Heart left ventricle (tissue), 16 donors: ENCODE data around the gene ABCD1. TPM values are rescaled to one million over a fixed set of nuclear protein-coding genes. Genes with fewer than 3 reads are reported as not detected.
A peak's percentile ranks its signal among the peaks of the same experiment; 100 is the strongest.
"Not testable (repeated sequence)": the region's sequence is repeated elsewhere in the genome, so short reads cannot be mapped to it uniquely, and the experiment has no call there.

ENCODE experiments used
- ATAC-seq, 4 donors: fragments of 200-7000 bp; cut with Tn5 transposase; one replicate each; pipeline ENCODE4 v1.9.1; 2020 to 2022; ENCODE audit warnings: moderate library complexity in 4 of 4, mild to moderate bottlenecking in 3 of 4, moderate number of reproducible peaks in 1 of 4
- DNase-seq, 5 donors: peaks; one replicate each; pipeline ENCODE4 v3.0.0-alpha.2; 2020
- H3K27ac ChIP-seq, 12 donors: fragments of 200-600 bp; sonication (generic) in 4 of 12; one replicate each; pipeline versions ENCODE4 v1.5.0 to v1.8.0; 2016 to 2022; ENCODE audit warnings: mild to moderate bottlenecking in 2 of 12
- H3K27me3 ChIP-seq, 9 donors: fragments of 200-600 bp; sonication (generic) in 2 of 9; one replicate each; pipeline versions ENCODE4 v1.5.1 to v1.8.0; 2016 to 2022; ENCODE audit warnings: mild to moderate bottlenecking in 3 of 9
- H3K36me3 ChIP-seq, 9 donors: fragments of 200-600 bp; sonication (generic) in 2 of 9; one replicate each; pipeline versions ENCODE4 v1.5.0 to v1.8.0; 2018 to 2022; ENCODE audit warnings: mild to moderate bottlenecking in 2 of 9
- H3K4me1 ChIP-seq, 12 donors: fragments of 200-600 bp; sonication (generic) in 4 of 12; one replicate each; pipeline versions ENCODE4 v1.5.0 to v1.8.0; 2016 to 2022; ENCODE audit warnings: mild to moderate bottlenecking in 3 of 12
- H3K4me3 ChIP-seq, 12 donors: fragments of 200-600 bp; sonication (generic) in 4 of 12; one replicate each; pipeline versions ENCODE4 v1.5.0 to v1.8.0; 2017 to 2022; ENCODE audit warnings: mild to moderate bottlenecking in 9 of 12, moderate library complexity in 4 of 12
- H3K9me3 ChIP-seq, 12 donors: fragments of 200-600 bp; sonication (generic) in 4 of 12; one replicate each; pipeline versions ENCODE4 v1.5.0 to v1.8.0; 2016 to 2022; ENCODE audit warnings: mild to moderate bottlenecking in 1 of 12
- CTCF ChIP-seq, 12 donors: fragments of 200-600 bp; sonication (generic) in 4 of 12; IDR thresholded peaks; one replicate each; pipeline versions ENCODE4 v1.5.0 to v1.8.0; 2018 to 2022; ENCODE audit warnings: antibody characterized with exemption in 12 of 12, mild to moderate bottlenecking in 5 of 12
- POLR2A ChIP-seq, 2 donors: fragments of 450-650 bp; IDR thresholded peaks; one replicate each; pipeline ENCODE4 v1.6.1; 2017; ENCODE audit warnings: antibody characterized with exemption in 2 of 2, mild to moderate bottlenecking in 2 of 2, moderate library complexity in 2 of 2
- whole genome bisulfite sequencing, 4 donors: extraction: QIAGEN DNeasy Blood & Tissue Kit in 2 of 4; methylation state at CpG; one replicate each; pipeline versions ENCODE4 v1.1.5 to v1.1.7; 2013 to 2018; 5-methylcytosine and 5-hydroxymethylcytosine counted together
- intact Hi-C, 10 donors: fragments of 100-400 bp; cut with DNase I; formaldehyde crosslinking; loops; one replicate each; pipeline versions ENCODE4 v1.11.1 to v1.14.2; 2022
- polyA plus RNA-seq, 2 donors: library from polyadenylated mRNA; stranded (reverse); fragments of 200-250 nt; gene quantifications; one replicate each; pipeline ENCODE4 v1.2.3, GENCODE V29; 2013
- total RNA-seq, 9 donors: library from RNA; depleted of rRNA in 2 of 9; stranded (reverse); fragments of >200 nt in 2 of 9; fragmentation: NEBNext Ultra II Directional in 3 of 9; extraction: Animal tissue kit (Norgen Biotek cat#: 25700) in 3 of 9; gene quantifications; one replicate each; pipeline versions ENCODE4 v1.1.0 to v1.2.4, GENCODE V29; 2016 to 2023
- donor health status: ischemic (EF 13 %, LVEDD 7.1; RV severe dilation, severe dysfunction).
- donor health status: healthy with polysubstance abuse.
- donor health status: DM: no; HTN: yes; CAD: no.
- donor health status: DM: no; HTN: no; CAD: no.
- donor health status: ischemic (EF 25% LVEDD 6.9; RV normal size, moderate dysfunction).
- donor health status: ischemic (EF 25% LVEDD 5.7; RV mildly dilated, moderate dysfunction).
- donor health status: healthy.
- donor health status: DM: yes; HTN: yes; CAD: no.
- donor health status: ischemic (EF 35%, LVEDD 5.7; RV mildly dilated, moderate dysfunction).
- donor health status: nonischemic (EF 11% LVEDD 7.7; RV severe dilation, severe dysfunction).
- donor health status: DM: yes; HTN: yes; CAD: no.
- donor health status: PGD.
- donor health status: ischemic (EF 29% LVEDD 5.4; RV normal size, mild dysfunction).
- donor health status: nonischemic (EF 23%, LVEDD 6.1; RV moderate dilation, normal function).

Gene ABCD1
- total and polyA plus RNA-seq, 11 donors, result 12.9 to 25.6 (median 15.6) TPM

- Histone ChIP-seq H3K4me3 (no peak overlapping the region), H3K4me1 (peaks cover 0 to 6% (median 0%) of the 10 kb centered on the region in 12 donors), H3K36me3 (peaks cover 0 to 4% (median 0%) of the 10 kb centered on the region in 9 donors), H3K27me3 (peaks cover 0 to 7% (median 0%) of the 10 kb centered on the region in 9 donors), H3K27ac (peak overlapping the region in 1 of 12 donors; percentile 71), H3K9me3 (peaks cover 0 to 5% (median 0%) of the 10 kb centered on the region in 12 donors)
- ATAC-seq, result no peak
- TF ChIP-seq POLR2A (IDR thresholded peaks at IDR 0.05) (no peak), CTCF (IDR thresholded peaks at IDR 0.05) (peak in 4 of 12 donors; percentile 19 to 29 (median 23))
- 14 to 38% (median 24%) methylated on average over 36 to 38 of the region's 38 CpGs for WGBS, 4 donors
- intact Hi-C loops, result no loop called here
- DNase-seq, result no peak
Observed at GRCh38 chrX:153744210-153745066, 19.8 kb downstream of the ABCD1 start.

- H3K9me3 ChIP-seq, H3K36me3 ChIP-seq, ATAC-seq, H3K27ac ChIP-seq, H3K27me3 ChIP-seq, DNase-seq, H3K4me1 ChIP-seq, H3K4me3 ChIP-seq, intact Hi-C loops: not testable (repeated sequence)
- 24 to 73% (median 45%) methylated on average over 12 of the region's 12 CpGs for WGBS, 4 donors
Observed at GRCh38 chrX:153745067-153745433, 20.4 kb downstream of the ABCD1 start.

- no peaks in the 10 kb centered on the region for H3K36me3 ChIP-seq
- H3K4me1 ChIP-seq, result peaks cover 0 to 6% (median 0%) of the 10 kb centered on the region in 12 donors
- DNase-seq (no peak), ATAC-seq (no peak)
- no peak for TF ChIP-seq CTCF (IDR thresholded peaks at IDR 0.05)
- TF ChIP-seq POLR2A (IDR thresholded peaks at IDR 0.05), result no peak
- no peak overlapping the region for H3K4me3 ChIP-seq
- peaks cover 0 to 5% (median 0%) of the 10 kb centered on the region in 12 donors for H3K9me3 ChIP-seq
- intact Hi-C loops, result no loop called here
- WGBS, 4 donors, result 73 to 88% (median 79%) methylated on average over 3 of the region's 3 CpGs
- no peak overlapping the region for H3K27ac ChIP-seq
- H3K27me3 ChIP-seq, result peaks cover 0 to 10% (median 0%) of the 10 kb centered on the region in 9 donors
Observed at GRCh38 chrX:153746359-153746758, 21.7 kb downstream of the ABCD1 start.

- intact Hi-C loops, result not testable (repeated sequence)
Observed at GRCh38 chrX:153746991-153747390, 22.3 kb downstream of the ABCD1 start.

GRCh38 chrX:153749017-153749416 is 24.4 kb downstream of the ABCD1 start:
- H3K36me3 ChIP-seq, H3K4me3 ChIP-seq, H3K4me1 ChIP-seq, H3K9me3 ChIP-seq, DNase-seq, ATAC-seq, H3K27ac ChIP-seq, intact Hi-C loops: not testable (repeated sequence)
- WGBS, 4 donors, result 76 to 82% (median 79%) methylated on average over 7 of the region's 7 CpGs
- H3K27me3 ChIP-seq, result peaks cover 0 to 10% (median 0%) of the 10 kb centered on the region in 9 donors

More at GRCh38 chrX:153746991-153747390, 22.3 kb downstream of the ABCD1 start:
- not testable (repeated sequence) for H3K4me3 ChIP-seq, ATAC-seq, H3K36me3 ChIP-seq, H3K4me1 ChIP-seq, H3K9me3 ChIP-seq, DNase-seq, H3K27ac ChIP-seq
- H3K27me3 ChIP-seq, result peaks cover 0 to 10% (median 0%) of the 10 kb centered on the region in 9 donors
- WGBS, 4 donors, result 80 to 83% (median 81%) methylated on average over 6 of the region's 6 CpGs
